Measurements from ENCODE around the gene GAL3ST3.

- no peak for TF ChIP-seq KLF5 (IDR thresholded peaks at IDR 0.05; ENCODE audit: partially characterized antibody)
- no peak for TF ChIP-seq CTCF (IDR thresholded peaks at IDR 0.05 in 2 of 3, conservative IDR thresholded peaks at IDR 0.05 in 1 of 3; ENCODE audit: control insufficient read depth in 2 of 3, extremely low read depth in 1 of 3, insufficient read depth in 1 of 3, low read depth in 3 of 3, low read length in 3 of 3)
Measured at GRCh38 chr11:66056501-66056900, 7.5 kb upstream of the GAL3ST3 start.
